ENCODE results near the gene STXBP4.
A peak's percentile ranks its signal among the peaks of the same experiment; 100 is the strongest.

STXBP4 gene

GRCh38 chr17:54969658-54970572, 1.4 kb downstream of the STXBP4 start:
- Histone ChIP-seq H3K27ac (ENCODE audit: low read depth, low read length, severe bottlenecking) (peak overlapping the region; percentile 84), H3K36me3 (ENCODE audit: control insufficient read depth, insufficient read depth, low read length) (peaks cover 11% of the 10 kb centered on the region), H3K4me1 (ENCODE audit: control insufficient read depth, insufficient read depth, low read length, poor library complexity, severe bottlenecking) (no peaks in the 10 kb centered on the region), H3K4me3 (ENCODE audit: extremely low read depth, insufficient read depth, low read length, poor library complexity, severe bottlenecking) (peak overlapping the region; percentile 76), H3K9me3 (ENCODE audit: control insufficient read depth, low read length) (no peaks in the 10 kb centered on the region)
- whole genome bisulfite sequencing, 2 experiments (ENCODE audit: insufficient coverage in 2 of 2): 91 to 96% methylated on average over 3 to 5 of the region's 7 CpGs

GRCh38 chr17:54971147-54971546, 2.6 kb downstream of the STXBP4 start:
- peaks cover 3% of the 10 kb centered on the region for H3K36me3 ChIP-seq (ENCODE audit: control insufficient read depth, insufficient read depth, low read length)
- no peak overlapping the region for H3K4me3 ChIP-seq (ENCODE audit: extremely low read depth, insufficient read depth, low read length, poor library complexity, severe bottlenecking)
- H3K27ac ChIP-seq (ENCODE audit: low read depth, low read length, severe bottlenecking): no peak overlapping the region
- H3K4me1 ChIP-seq (ENCODE audit: control insufficient read depth, insufficient read depth, low read length, poor library complexity, severe bottlenecking): no peaks in the 10 kb centered on the region
- H3K9me3 ChIP-seq (ENCODE audit: control insufficient read depth, low read length): no peaks in the 10 kb centered on the region

DNA sequence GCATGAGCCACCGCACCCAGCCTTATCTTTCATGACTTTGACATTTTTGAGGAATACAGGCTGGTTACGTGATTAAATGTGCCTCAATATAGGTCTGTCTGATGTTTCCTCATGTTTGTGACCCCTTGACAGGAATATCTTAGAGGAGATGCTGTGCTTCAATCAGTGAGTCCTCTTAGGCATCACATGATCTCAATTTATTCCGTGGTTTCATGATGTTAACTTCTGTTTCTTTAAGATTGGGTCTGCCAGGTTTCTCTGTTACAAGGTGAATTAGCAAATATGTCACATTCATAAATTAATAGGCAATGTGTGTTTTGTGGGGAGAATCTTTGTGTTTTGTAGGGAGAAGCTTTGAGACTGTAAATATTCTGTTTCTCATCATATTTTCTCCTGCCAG, 3.3 kb downstream of the STXBP4 start:
- Histone ChIP-seq H3K36me3 (ENCODE audit: control insufficient read depth, insufficient read depth, low read length) (peaks cover 3% of the 10 kb centered on the region), H3K27ac (ENCODE audit: low read depth, low read length, severe bottlenecking) (no peak overlapping the region), H3K9me3 (ENCODE audit: control insufficient read depth, low read length) (no peaks in the 10 kb centered on the region), H3K4me1 (ENCODE audit: control insufficient read depth, insufficient read depth, low read length, poor library complexity, severe bottlenecking) (no peaks in the 10 kb centered on the region), H3K4me3 (ENCODE audit: extremely low read depth, insufficient read depth, low read length, poor library complexity, severe bottlenecking) (no peak overlapping the region)
- 95% methylated on average over 2 of the region's 3 CpGs; no CpG with 5 or more reads in 1 of the 2 experiments for WGBS, 2 experiments (ENCODE audit: insufficient coverage in 2 of 2)

GRCh38 chr17:54972406-54973138, 4.0 kb downstream of the STXBP4 start:
- H3K36me3 ChIP-seq (ENCODE audit: control insufficient read depth, insufficient read depth, low read length): peaks cover 3% of the 10 kb centered on the region

GRCh38 chr17:54974759-54975158, 6.2 kb downstream of the STXBP4 start:
- Histone ChIP-seq H3K4me3 (ENCODE audit: extremely low read depth, insufficient read depth, low read length, poor library complexity, severe bottlenecking) (no peak overlapping the region), H3K27ac (ENCODE audit: low read depth, low read length, severe bottlenecking) (no peak overlapping the region), H3K36me3 (ENCODE audit: control insufficient read depth, insufficient read depth, low read length) (peaks cover 3% of the 10 kb centered on the region), H3K4me1 (ENCODE audit: control insufficient read depth, insufficient read depth, low read length, poor library complexity, severe bottlenecking) (no peaks in the 10 kb centered on the region), H3K9me3 (ENCODE audit: control insufficient read depth, low read length) (no peaks in the 10 kb centered on the region)
- 100% methylated on average over 1 to 3 of the region's 3 CpGs for WGBS, 2 experiments (ENCODE audit: insufficient coverage in 2 of 2)

More at GRCh38 chr17:54972406-54973138, 4.0 kb downstream of the STXBP4 start:
- Histone ChIP-seq H3K9me3 (ENCODE audit: control insufficient read depth, low read length) (no peaks in the 10 kb centered on the region), H3K4me3 (ENCODE audit: extremely low read depth, insufficient read depth, low read length, poor library complexity, severe bottlenecking) (no peak overlapping the region), H3K27ac (ENCODE audit: low read depth, low read length, severe bottlenecking) (no peak overlapping the region), H3K4me1 (ENCODE audit: control insufficient read depth, insufficient read depth, low read length, poor library complexity, severe bottlenecking) (no peaks in the 10 kb centered on the region)
- 71 to 100% methylated on average over 1 of the region's 3 CpGs for WGBS, 2 experiments (ENCODE audit: insufficient coverage in 2 of 2)

GRCh38 chr17:54976316-54976715, 7.8 kb downstream of the STXBP4 start:
- Histone ChIP-seq H3K4me1 (ENCODE audit: control insufficient read depth, insufficient read depth, low read length, poor library complexity, severe bottlenecking) (no peaks in the 10 kb centered on the region), H3K4me3 (ENCODE audit: extremely low read depth, insufficient read depth, low read length, poor library complexity, severe bottlenecking) (no peak overlapping the region), H3K9me3 (ENCODE audit: control insufficient read depth, low read length) (peaks cover 4% of the 10 kb centered on the region), H3K27ac (ENCODE audit: low read depth, low read length, severe bottlenecking) (no peak overlapping the region), H3K36me3 (ENCODE audit: control insufficient read depth, insufficient read depth, low read length) (no peaks in the 10 kb centered on the region)
- 84% methylated on average over 3 of the region's 3 CpGs; no CpG with 5 or more reads in 1 of the 2 experiments for WGBS, 2 experiments (ENCODE audit: insufficient coverage in 2 of 2)

GRCh38 chr17:54977744-54978143, 9.2 kb downstream of the STXBP4 start:
- Histone ChIP-seq H3K27ac (ENCODE audit: low read depth, low read length, severe bottlenecking) (no peak overlapping the region), H3K4me3 (ENCODE audit: extremely low read depth, insufficient read depth, low read length, poor library complexity, severe bottlenecking) (no peak overlapping the region)
- 100% methylated on average over 2 of the region's 2 CpGs; no CpG with 5 or more reads in 1 of the 2 experiments for WGBS, 2 experiments (ENCODE audit: insufficient coverage in 2 of 2)

GRCh38 chr17:54979657-54980056, 11.1 kb downstream of the STXBP4 start:
- Histone ChIP-seq H3K4me1 (ENCODE audit: control insufficient read depth, insufficient read depth, low read length, poor library complexity, severe bottlenecking) (no peaks in the 10 kb centered on the region), H3K36me3 (ENCODE audit: control insufficient read depth, insufficient read depth, low read length) (no peaks in the 10 kb centered on the region), H3K9me3 (ENCODE audit: control insufficient read depth, low read length) (peaks cover 4% of the 10 kb centered on the region), H3K27ac (ENCODE audit: low read depth, low read length, severe bottlenecking) (no peak overlapping the region), H3K4me3 (ENCODE audit: extremely low read depth, insufficient read depth, low read length, poor library complexity, severe bottlenecking) (no peak overlapping the region)

More at GRCh38 chr17:54977744-54978143, 9.2 kb downstream of the STXBP4 start:
- Histone ChIP-seq H3K36me3 (ENCODE audit: control insufficient read depth, insufficient read depth, low read length) (no peaks in the 10 kb centered on the region), H3K9me3 (ENCODE audit: control insufficient read depth, low read length) (peaks cover 4% of the 10 kb centered on the region), H3K4me1 (ENCODE audit: control insufficient read depth, insufficient read depth, low read length, poor library complexity, severe bottlenecking) (no peaks in the 10 kb centered on the region)

- H3K4me1 ChIP-seq (ENCODE audit: control insufficient read depth, insufficient read depth, low read length, poor library complexity, severe bottlenecking): no peaks in the 10 kb centered on the region
- WGBS, 2 experiments (ENCODE audit: insufficient coverage in 2 of 2): 43 to 50% methylated on average over 1 to 2 of the region's 3 CpGs
- no peak overlapping the region for H3K4me3 ChIP-seq (ENCODE audit: extremely low read depth, insufficient read depth, low read length, poor library complexity, severe bottlenecking)
- no peaks in the 10 kb centered on the region for H3K36me3 ChIP-seq (ENCODE audit: control insufficient read depth, insufficient read depth, low read length)
- no peak overlapping the region for H3K27ac ChIP-seq (ENCODE audit: low read depth, low read length, severe bottlenecking)
- H3K9me3 ChIP-seq (ENCODE audit: control insufficient read depth, low read length): peaks cover 4% of the 10 kb centered on the region
Observed at GRCh38 chr17:54980375-54980774, 11.8 kb downstream of the STXBP4 start.

DNA sequence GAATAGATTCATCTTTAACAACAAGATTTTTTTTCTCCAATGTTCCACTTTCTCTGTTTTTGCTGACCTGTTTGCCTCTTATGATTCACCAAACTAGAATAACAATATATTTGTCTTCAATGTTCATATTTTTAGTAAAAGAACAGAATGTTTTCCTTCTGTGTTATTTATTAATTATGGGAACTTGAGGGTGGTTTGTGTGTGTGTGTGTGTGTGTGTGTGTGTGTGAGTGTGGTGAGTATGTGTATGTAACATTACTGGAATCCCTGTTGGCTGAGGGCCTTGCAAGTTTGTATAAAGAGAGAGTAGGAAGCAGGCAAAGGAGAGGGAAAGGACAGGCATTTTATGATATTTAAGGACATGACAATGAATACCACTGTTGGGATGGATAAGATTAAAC, 13.8 kb downstream of the STXBP4 start:
- Histone ChIP-seq H3K27ac (ENCODE audit: low read depth, low read length, severe bottlenecking) (no peak overlapping the region), H3K36me3 (ENCODE audit: control insufficient read depth, insufficient read depth, low read length) (no peaks in the 10 kb centered on the region), H3K4me3 (ENCODE audit: extremely low read depth, insufficient read depth, low read length, poor library complexity, severe bottlenecking) (no peak overlapping the region), H3K9me3 (ENCODE audit: control insufficient read depth, low read length) (peaks cover 4% of the 10 kb centered on the region), H3K4me1 (ENCODE audit: control insufficient read depth, insufficient read depth, low read length, poor library complexity, severe bottlenecking) (no peaks in the 10 kb centered on the region)

GRCh38 chr17:54983260-54983659, 14.7 kb downstream of the STXBP4 start:
- Histone ChIP-seq H3K4me1 (ENCODE audit: control insufficient read depth, insufficient read depth, low read length, poor library complexity, severe bottlenecking) (no peaks in the 10 kb centered on the region), H3K36me3 (ENCODE audit: control insufficient read depth, insufficient read depth, low read length) (no peaks in the 10 kb centered on the region), H3K9me3 (ENCODE audit: control insufficient read depth, low read length) (peaks cover 4% of the 10 kb centered on the region), H3K4me3 (ENCODE audit: extremely low read depth, insufficient read depth, low read length, poor library complexity, severe bottlenecking) (no peak overlapping the region), H3K27ac (ENCODE audit: low read depth, low read length, severe bottlenecking) (no peak overlapping the region)
